Mammary epithelial cell (primary cell): ENCODE data around the gene PLEKHA8.

ENCODE experiments used
- EZH2 ChIP-seq: IDR thresholded peaks from 2 replicates; pipeline ENCODE4 v1.6.1; 2012; ENCODE audit warnings: low read length, inconsistent platforms, borderline replicate concordance
- TF ChIP-seq, protein P1 (sequence below), 2 donors: IDR thresholded peaks in 1 of 2; conservative IDR thresholded peaks in 1 of 2; 2 replicates each; pipeline ENCODE4 v1.5.1; 2011 to 2012; ENCODE audit warnings: inconsistent platforms in 2 of 2, low read length in 2 of 2, mild to moderate bottlenecking in 2 of 2, control low read depth in 1 of 2, low read depth in 1 of 2; ENCODE audit not compliant: insufficient read depth in 1 of 2; ENCODE audit errors: extremely low read depth in 1 of 2

DNA sequence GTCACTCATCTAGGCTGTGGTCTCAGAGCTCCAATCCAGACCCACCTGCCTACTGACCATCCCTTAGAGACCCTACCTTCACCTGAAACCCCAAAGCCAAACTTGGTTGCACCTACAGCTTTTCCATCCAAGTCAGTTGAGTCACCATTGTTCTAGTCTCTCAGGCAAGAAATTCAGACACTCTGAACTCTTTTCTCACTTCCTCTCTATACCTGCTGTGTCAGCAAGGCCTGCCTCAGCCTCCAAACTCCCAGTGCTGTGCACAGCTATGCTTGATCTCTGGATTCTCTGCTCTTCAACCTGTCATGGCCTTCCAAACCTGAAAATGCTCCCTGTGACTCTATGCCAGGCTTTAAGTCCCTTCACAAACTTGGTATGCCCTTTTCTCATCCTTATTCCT is 59.2 kb downstream of the PLEKHA8 start:
- TF ChIP-seq, protein P1, sequence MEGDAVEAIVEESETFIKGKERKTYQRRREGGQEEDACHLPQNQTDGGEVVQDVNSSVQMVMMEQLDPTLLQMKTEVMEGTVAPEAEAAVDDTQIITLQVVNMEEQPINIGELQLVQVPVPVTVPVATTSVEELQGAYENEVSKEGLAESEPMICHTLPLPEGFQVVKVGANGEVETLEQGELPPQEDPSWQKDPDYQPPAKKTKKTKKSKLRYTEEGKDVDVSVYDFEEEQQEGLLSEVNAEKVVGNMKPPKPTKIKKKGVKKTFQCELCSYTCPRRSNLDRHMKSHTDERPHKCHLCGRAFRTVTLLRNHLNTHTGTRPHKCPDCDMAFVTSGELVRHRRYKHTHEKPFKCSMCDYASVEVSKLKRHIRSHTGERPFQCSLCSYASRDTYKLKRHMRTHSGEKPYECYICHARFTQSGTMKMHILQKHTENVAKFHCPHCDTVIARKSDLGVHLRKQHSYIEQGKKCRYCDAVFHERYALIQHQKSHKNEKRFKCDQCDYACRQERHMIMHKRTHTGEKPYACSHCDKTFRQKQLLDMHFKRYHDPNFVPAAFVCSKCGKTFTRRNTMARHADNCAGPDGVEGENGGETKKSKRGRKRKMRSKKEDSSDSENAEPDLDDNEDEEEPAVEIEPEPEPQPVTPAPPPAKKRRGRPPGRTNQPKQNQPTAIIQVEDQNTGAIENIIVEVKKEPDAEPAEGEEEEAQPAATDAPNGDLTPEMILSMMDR (conservative IDR thresholded peaks at IDR 0.05 in 1 of 2, IDR thresholded peaks at IDR 0.05 in 1 of 2; ENCODE audit: extremely low read depth in 1 of 2, insufficient read depth in 1 of 2, low read depth in 1 of 2, low read length in 2 of 2): no peak
- no peak for TF ChIP-seq EZH2
